NCI-H2196 (cell line): Measurements from ENCODE around the gene ASCC1.
"Not testable (repeated sequence)": the region's sequence is repeated elsewhere in the genome, so short reads cannot be mapped to it uniquely, and the experiment has no call there.

Source experiments
- DNase-seq: peaks from one replicate; lab custom pipeline; 2025; ENCODE audit not compliant: unreplicated experiment; lab: John Stamatoyannopoulos, UW

Gene ASCC1

DNA sequence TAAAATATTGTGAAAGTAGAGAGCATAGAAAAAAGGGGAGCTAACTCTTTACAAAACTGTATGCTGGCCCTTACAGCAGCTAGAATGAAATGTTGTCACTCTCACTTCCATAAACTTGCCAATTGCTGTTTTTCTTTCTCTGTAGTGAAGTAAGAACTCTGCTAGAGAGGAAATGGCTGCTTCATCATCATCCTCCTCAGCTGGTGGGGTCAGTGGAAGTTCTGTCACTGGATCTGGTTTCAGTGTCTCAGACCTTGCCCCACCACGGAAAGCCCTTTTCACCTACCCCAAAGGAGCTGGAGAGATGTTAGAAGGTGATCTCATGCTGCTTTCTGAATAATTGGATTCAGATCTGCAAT, 7.6 kb upstream of the ASCC1 start:
- no peak for DNase-seq

DNA sequence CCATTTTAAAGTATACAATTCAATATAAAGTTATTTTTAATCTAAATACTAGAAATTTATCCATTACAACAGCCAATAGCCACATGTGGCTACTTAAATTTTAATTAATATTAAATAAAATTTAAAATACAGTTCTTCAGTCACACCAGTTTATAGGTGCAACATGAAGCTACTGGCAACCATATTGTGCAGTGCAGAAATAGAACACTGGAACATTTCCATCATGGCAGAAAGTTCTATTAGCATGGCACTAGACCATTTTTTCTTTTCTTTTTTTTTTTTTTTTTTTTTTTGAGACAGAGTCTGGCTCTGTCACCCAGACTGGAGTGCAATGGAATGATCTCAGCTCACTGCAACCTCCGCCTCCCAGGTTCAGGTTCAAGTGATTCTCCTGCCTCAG, 5.2 kb upstream of the ASCC1 start:
- DNase-seq: no peak

GRCh38 chr10:72220637-72221036, 4.6 kb upstream of the ASCC1 start:
- DNase-seq: no peak

GRCh38 chr10:72219235-72219814, 3.2 kb upstream of the ASCC1 start:
- DNase-seq: no peak

GRCh38 chr10:72218726-72219125, 2.6 kb upstream of the ASCC1 start:
- no peak for DNase-seq

DNA sequence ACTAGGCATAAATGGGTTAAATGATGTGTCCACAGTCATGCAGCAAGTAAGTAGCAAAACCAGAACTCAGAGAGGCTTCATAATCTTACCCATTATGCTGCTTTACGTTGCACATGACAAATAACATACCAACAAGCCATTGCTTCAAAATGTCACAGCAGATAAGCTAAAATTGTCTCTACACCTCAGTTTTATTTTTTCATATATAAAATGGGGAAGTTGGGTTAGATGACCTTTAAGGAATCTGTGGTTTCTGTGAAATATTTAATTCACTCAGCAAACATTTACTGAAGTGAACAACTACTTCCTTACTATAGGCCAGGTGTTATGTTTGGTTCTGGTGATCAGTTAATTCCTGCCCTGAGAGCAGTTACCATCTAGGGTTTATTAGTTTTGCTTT, 2.2 kb upstream of the ASCC1 start:
- DNase-seq: no peak

GRCh38 chr10:72211832-72212231, 4.2 kb downstream of the ASCC1 start:
- DNase-seq: not testable (repeated sequence)

GRCh38 chr10:72211381-72211780, 4.7 kb downstream of the ASCC1 start:
- DNase-seq: not testable (repeated sequence)

GRCh38 chr10:72208526-72208925, 7.5 kb downstream of the ASCC1 start:
- DNase-seq: not testable (repeated sequence)

DNA sequence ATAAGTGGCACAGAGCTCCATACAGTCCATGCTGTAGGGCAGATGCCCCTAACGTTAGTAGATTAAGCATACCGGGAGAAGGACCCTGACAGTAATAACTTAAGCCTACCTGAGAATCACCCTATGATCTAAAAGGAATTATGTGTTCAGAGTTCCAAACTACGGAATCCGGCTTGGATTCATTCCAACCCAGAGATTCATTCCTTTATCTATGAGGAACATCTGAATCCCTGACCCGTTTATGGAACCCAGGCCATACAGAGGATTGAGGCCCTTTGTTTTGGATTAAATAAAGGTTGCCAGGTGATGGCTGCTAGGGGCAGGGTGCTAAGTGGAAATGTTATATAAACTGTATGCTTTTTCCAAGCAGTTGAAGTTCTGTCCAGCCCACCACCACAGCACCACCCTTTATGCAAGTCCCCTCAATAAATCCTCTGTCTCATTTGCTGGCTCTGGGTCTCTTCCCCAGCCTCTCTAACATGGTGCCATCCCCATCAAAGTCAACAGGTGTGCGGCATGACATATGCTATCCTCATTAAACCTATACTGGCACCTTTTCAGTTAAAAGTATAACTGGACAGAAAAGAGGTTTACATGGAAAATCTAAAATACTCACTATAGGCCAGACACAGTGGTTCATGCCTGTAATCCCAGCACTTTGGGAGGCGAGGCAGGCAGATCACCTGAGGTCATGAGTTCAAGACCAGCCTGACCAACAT, 9.4 kb downstream of the ASCC1 start:
- no peak for DNase-seq

DNA sequence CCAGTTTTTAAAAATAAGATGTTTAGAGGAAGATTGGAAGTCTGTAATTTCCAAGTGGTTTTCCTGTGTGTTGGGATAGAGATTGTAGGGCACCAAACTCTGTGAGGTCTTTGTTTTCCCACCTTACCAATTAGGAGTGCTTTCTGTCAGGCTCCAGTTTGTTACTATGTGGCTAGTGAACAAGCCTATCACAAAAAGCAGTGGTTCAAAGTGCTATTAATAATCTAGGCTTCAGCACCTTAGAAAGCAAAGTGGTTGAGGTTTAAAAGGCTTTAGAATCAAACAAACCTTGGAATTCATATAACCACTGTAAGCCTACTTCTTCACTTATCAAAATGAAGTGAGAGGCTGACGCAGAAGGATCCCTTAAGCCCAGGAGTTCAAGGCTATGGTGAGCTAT, 11.4 kb downstream of the ASCC1 start:
- no peak for DNase-seq

DNA sequence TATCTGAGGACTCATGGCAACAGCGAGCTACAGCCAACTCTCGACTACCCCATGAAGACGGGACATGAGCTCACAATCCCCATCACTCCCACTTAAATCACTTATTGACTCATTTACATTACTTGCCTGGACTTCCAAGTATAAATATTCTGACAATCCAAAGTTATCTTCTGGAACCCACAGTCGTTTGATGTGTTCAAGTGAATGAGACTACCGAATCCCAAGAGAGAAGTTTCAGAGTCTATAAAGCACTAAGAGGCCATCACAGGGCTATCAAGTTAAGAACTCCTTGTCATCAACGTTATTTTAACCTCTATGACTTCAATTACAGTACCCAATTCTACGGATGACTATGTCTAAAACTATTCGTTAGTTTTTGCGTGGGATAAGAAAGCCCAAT, 11.8 kb downstream of the ASCC1 start:
- DNase-seq: no peak

DNA sequence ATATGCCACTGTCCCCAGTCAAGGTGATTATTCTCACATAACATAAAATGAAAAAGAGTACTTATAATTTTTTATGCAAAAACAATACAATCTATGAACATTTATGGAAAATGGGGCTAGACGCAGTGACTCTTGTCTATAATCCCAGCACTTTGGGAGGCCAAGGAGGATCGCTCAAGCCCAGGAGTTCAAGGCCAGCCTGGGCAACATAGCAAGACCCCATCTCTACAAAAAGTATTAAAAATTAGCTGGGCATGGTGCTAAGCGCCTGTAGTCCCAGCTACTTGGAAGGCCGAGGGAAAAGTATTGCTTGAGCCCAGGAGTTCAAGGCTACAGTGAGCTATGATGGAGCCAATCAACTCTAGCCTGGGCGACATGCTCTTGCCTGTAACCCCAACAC, 14.8 kb downstream of the ASCC1 start:
- DNase-seq: no peak

- DNase-seq: no peak
Measured at GRCh38 chr10:72200883-72201282, 15.2 kb downstream of the ASCC1 start.

DNA sequence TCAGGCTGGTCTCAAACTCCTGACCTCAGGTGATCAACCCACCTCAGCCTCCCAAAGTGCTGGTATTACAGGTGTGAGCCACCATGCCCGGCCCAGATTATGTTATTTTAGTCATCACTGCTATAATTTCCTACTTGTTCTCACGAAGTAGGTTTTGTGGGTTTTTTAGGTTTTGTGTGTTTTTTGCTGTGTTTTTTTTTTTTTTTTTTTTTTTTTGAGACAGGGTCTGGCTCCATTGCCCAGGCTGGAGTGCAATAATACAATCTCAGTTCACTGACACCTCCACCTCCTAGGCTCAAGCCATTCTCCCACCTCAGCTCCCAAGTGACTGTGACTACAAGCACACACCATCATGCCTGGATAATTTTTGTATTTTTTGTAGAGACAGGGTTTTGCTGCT, 21.1 kb downstream of the ASCC1 start:
- no peak for DNase-seq

GRCh38 chr10:72186982-72187330, 29.1 kb downstream of the ASCC1 start:
- no peak for DNase-seq

- DNase-seq: no peak
Measured at GRCh38 chr10:72186258-72186981, 29.7 kb downstream of the ASCC1 start.

- DNase-seq: no peak
Measured at GRCh38 chr10:72184156-72184555, 31.9 kb downstream of the ASCC1 start.

DNA sequence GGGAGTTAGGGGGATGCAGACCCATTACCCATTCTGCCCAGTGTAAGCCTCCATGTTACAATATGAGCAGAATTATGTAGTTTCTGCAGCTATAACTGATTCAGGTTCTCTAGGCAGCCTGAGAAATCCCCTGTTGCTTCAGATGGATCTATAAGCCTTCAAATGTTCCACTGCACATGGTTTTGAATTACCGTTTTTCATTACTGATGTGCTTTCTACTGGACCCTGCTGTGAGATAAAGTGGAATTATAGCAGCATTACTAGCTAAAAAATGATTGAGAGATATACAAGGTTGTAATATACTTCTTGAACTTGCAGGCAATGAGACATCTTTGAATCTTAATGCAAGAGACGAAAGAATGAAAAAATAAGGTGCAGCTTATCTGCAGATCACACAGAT, 38.6 kb downstream of the ASCC1 start:
- DNase-seq: no peak

- DNase-seq: no peak
Measured at GRCh38 chr10:72176701-72177100, 39.4 kb downstream of the ASCC1 start.

DNA sequence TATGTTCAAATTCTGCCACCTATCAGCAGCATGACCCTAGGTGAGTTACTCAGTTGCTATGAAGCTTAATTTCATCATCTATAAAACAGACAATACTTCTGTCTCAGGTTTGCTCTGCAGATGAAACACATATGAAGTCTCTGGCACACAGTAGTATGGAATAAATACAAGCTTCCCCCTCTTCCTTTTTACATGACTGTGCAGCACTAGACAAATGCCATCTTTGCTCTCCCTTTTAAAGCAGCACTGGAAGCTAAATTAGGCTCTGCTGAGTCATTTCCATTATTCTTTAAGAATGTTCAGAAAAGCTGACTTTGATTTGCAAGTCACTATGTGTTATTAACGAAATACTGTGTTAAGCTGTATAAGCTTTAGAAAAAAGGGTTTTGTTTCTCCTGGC, 40.9 kb downstream of the ASCC1 start:
- DNase-seq: no peak

DNA sequence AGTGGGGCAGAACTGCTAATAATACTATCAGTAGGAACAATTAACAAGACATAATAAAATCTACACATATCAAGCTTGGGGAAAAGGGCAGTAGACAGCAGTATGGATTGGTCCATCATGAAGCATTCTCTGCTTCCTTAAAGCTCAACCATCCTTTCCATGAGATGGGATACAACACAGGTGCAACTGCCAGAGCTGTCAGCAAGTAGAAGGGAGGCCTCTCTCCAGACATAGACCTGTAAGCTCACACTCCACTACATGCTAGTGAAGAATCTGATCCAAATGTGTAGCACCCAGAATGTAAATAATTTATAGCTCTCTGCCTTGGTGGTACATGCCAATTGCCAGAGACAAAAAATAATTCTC, 41.8 kb downstream of the ASCC1 start:
- DNase-seq: no peak
